HEK293 (cell line): Measurements from ENCODE around the gene UNC13A.

Experiments
- BCL11B ChIP-seq: fragments of 450-650 bp; formaldehyde crosslinking; IDR thresholded peaks from 2 replicates; pipeline ENCODE4 v1.5.1; 2016; ENCODE audit warnings: low read depth, missing biosample characterization, missing genetic modification characterization
- YY1 ChIP-seq: fragments of 450-650 bp; formaldehyde crosslinking; IDR thresholded peaks from 2 replicates; pipeline ENCODE4 v1.5.1; 2018; ENCODE audit warnings: missing biosample characterization, missing genetic modification characterization
- ZNF132 ChIP-seq: fragments of 450-650 bp; formaldehyde crosslinking; IDR thresholded peaks from 2 replicates; pipeline ENCODE4 v1.5.1; 2017; ENCODE audit warnings: missing biosample characterization, missing genetic modification characterization, borderline replicate concordance
- ZNF155 ChIP-seq: fragments of 450-650 bp; formaldehyde crosslinking; IDR thresholded peaks from 2 replicates; pipeline ENCODE4 v1.5.1; 2016; ENCODE audit warnings: missing biosample characterization, missing genetic modification characterization
- ZNF24 ChIP-seq: fragments of 450-650 bp; formaldehyde crosslinking; IDR thresholded peaks from 2 replicates; pipeline ENCODE4 v1.5.1; 2016; ENCODE audit warnings: missing biosample characterization, missing genetic modification characterization
- ZNF621 ChIP-seq: fragments of 450-650 bp; formaldehyde crosslinking; IDR thresholded peaks from 2 replicates; pipeline ENCODE4 v1.5.1; 2017; ENCODE audit warnings: missing biosample characterization, missing genetic modification characterization
- ZNF785 ChIP-seq: fragments of 450-650 bp; formaldehyde crosslinking; IDR thresholded peaks from 2 replicates; pipeline ENCODE4 v1.5.1; 2016; ENCODE audit warnings: missing biosample characterization, missing genetic modification characterization
- TF ChIP-seq, protein P1 (sequence below): fragments of 450-650 bp; formaldehyde crosslinking; IDR thresholded peaks from 2 replicates; pipeline ENCODE4 v1.5.1; 2016; ENCODE audit warnings: missing biosample characterization, missing genetic modification characterization, borderline replicate concordance

DNA sequence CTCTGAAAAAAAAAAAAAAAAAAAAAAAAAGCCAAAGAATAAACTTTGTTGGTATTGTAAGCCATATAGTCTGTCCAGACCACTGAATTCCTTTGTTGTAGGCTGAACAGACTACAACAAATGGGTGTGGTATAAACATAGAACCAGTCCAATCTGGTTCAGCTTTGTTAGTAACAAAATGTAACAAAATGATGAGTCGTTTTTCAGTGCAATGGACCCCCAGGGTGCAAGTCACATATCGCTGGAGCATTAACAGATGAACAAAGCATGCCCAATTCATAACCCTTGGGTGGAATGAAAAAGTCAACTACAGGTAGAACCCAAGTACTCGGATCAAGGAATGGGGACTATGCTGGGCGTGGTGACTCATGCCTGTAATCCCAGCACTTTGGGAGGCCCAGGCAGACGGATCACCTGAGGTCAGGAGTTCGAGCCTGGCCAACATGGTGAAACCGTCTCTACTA, 49.6 kb upstream of the UNC13A start:
- TF ChIP-seq BCL11B (tag by site-specific recombination) (no peak), YY1 (tag by site-specific recombination) (no peak), ZNF24 (no peak), ZNF132 (tag by site-specific recombination) (no peak), ZNF621 (tag by site-specific recombination) (no peak), ZNF785 (no peak), ZNF155 (tag by site-specific recombination) (no peak)
- TF ChIP-seq, protein P1, sequence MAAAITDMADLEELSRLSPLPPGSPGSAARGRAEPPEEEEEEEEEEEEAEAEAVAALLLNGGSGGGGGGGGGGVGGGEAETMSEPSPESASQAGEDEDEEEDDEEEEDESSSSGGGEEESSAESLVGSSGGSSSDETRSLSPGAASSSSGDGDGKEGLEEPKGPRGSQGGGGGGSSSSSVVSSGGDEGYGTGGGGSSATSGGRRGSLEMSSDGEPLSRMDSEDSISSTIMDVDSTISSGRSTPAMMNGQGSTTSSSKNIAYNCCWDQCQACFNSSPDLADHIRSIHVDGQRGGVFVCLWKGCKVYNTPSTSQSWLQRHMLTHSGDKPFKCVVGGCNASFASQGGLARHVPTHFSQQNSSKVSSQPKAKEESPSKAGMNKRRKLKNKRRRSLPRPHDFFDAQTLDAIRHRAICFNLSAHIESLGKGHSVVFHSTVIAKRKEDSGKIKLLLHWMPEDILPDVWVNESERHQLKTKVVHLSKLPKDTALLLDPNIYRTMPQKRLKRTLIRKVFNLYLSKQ (tag by site-specific recombination): no peak
